GM23338 (cell line): ENCODE measurements around the gene AAR2. TPM values are rescaled to one million over a fixed set of nuclear protein-coding genes. Genes with fewer than 3 reads are reported as not detected.

Source experiments
- ATAC-seq: fragments of 200-7000 bp; cut with Tn5 transposase; 3 replicates; pipeline ENCODE4 v1.9.1; 2020
- DNase-seq: peaks from one replicate; pipeline ENCODE4 v3.0.0-alpha.2; 2015; ENCODE audit warnings: low spot score
- H2AFZ ChIP-seq: fragments of 200-600 bp; sonication (generic); 2 replicates; pipeline ENCODE4 v1.8.0; 2016; ENCODE audit warnings: antibody characterized with exemption, mild to moderate bottlenecking, moderate library complexity
- H3F3A ChIP-seq: fragments of 200-600 bp; sonication (generic); replicated peaks from 2 replicates; pipeline ENCODE4 v1.8.0; 2017; ENCODE audit warnings: antibody characterized with exemption, mixed run types, low read depth
- H3K27ac ChIP-seq: fragments of 200-600 bp; sonication (generic); 2 replicates; pipeline ENCODE4 v1.6.1; 2016; ENCODE audit warnings: low read depth
- H3K27me3 ChIP-seq: fragments of 200-600 bp; sonication (generic); 2 replicates; pipeline ENCODE4 v1.8.0; 2016; ENCODE audit warnings: mild to moderate bottlenecking, mixed run types, moderate library complexity; ENCODE audit not compliant: insufficient read depth
- H3K36me3 ChIP-seq: fragments of 200-600 bp; sonication (generic); 2 replicates; pipeline ENCODE4 v1.8.0; 2016; ENCODE audit warnings: mild to moderate bottlenecking; ENCODE audit not compliant: insufficient read depth
- H3K4me1 ChIP-seq: fragments of 200-600 bp; sonication (generic); 2 replicates; pipeline ENCODE4 v1.8.0; 2016; ENCODE audit warnings: mild to moderate bottlenecking, moderate library complexity; ENCODE audit not compliant: insufficient read depth
- H3K4me2 ChIP-seq: fragments of 200-600 bp; sonication (generic); 2 replicates; pipeline ENCODE4 v1.7.1; 2017; ENCODE audit warnings: mixed run types
- H3K4me3 ChIP-seq: fragments of 200-600 bp; sonication (generic); 2 replicates; pipeline ENCODE4 v1.6.1; 2016; ENCODE audit warnings: mixed run types
- H3K79me2 ChIP-seq: fragments of 200-600 bp; sonication (generic); replicated peaks from 2 replicates; pipeline ENCODE4 v1.8.0; 2017; ENCODE audit warnings: mild to moderate bottlenecking; ENCODE audit not compliant: insufficient read depth
- H3K9me2 ChIP-seq: fragments of 200-600 bp; sonication (generic); 2 replicates; pipeline ENCODE4 v1.8.0; 2017; ENCODE audit not compliant: insufficient read depth
- H4K20me1 ChIP-seq: fragments of 200-600 bp; sonication (generic); replicated peaks from 2 replicates; pipeline ENCODE4 v1.8.0; 2017; ENCODE audit warnings: mild to moderate bottlenecking; ENCODE audit not compliant: insufficient read depth
- H3K27ac Mint-ChIP-seq: 2 replicates; pipeline ENCODE4 v1.8.0; 2020; ENCODE audit warnings: inconsistent platforms, mild to moderate bottlenecking, moderate library complexity, mixed read lengths
- H3K27me3 Mint-ChIP-seq: 3 replicates; pipeline ENCODE4 v1.8.0; 2022; ENCODE audit warnings: low read depth, mild to moderate bottlenecking, moderate library complexity, mixed read lengths, inconsistent platforms; ENCODE audit not compliant: insufficient read depth, poor library complexity
- H3K36me3 Mint-ChIP-seq: 3 replicates; pipeline ENCODE4 v1.8.0; 2021; ENCODE audit warnings: low read depth, mild to moderate bottlenecking, inconsistent platforms, moderate library complexity, mixed read lengths
- H3K4me1 Mint-ChIP-seq: 3 replicates; pipeline ENCODE4 v1.8.0; 2020; ENCODE audit warnings: mild to moderate bottlenecking, inconsistent platforms, mixed read lengths
- H3K4me3 Mint-ChIP-seq: 3 replicates; pipeline ENCODE4 v1.8.0; 2021; ENCODE audit warnings: moderate library complexity, mild to moderate bottlenecking, inconsistent platforms, mixed read lengths
- H3K9me3 Mint-ChIP-seq: 3 replicates; pipeline ENCODE4 v1.8.0; 2020; ENCODE audit warnings: moderate library complexity, mild to moderate bottlenecking, inconsistent platforms, mixed read lengths
- CREB1 ChIP-seq: fragments of 250-450 bp; sonication (Bioruptor Pico); IDR thresholded peaks from 2 replicates; pipeline ENCODE4 v1.5.0; 2020; ENCODE audit warnings: low read depth, mild to moderate bottlenecking, moderate library complexity
- ETS1 ChIP-seq: IDR thresholded peaks from 2 replicates; pipeline ENCODE4 v1.6.1; 2016; ENCODE audit warnings: antibody characterized with exemption
- EZH2 ChIP-seq: fragments of 200-600 bp; sonication (generic); IDR thresholded peaks from one replicate; pipeline ENCODE4 v1.8.0; 2017; ENCODE audit warnings: antibody characterized with exemption, mild to moderate bottlenecking, low read depth; ENCODE audit not compliant: unreplicated experiment
- EZH2phosphoT487 ChIP-seq: fragments of 200-600 bp; sonication (generic); IDR thresholded peaks from one replicate; pipeline ENCODE4 v1.8.1; 2018; ENCODE audit warnings: antibody characterized with exemption; ENCODE audit not compliant: unreplicated experiment
- JUNB ChIP-seq: IDR thresholded peaks from one replicate; pipeline ENCODE4 v1.6.1; 2016; ENCODE audit warnings: antibody characterized with exemption; ENCODE audit not compliant: unreplicated experiment
- NANOG ChIP-seq: IDR thresholded peaks from 2 replicates; pipeline ENCODE4 v1.6.1; 2016; ENCODE audit warnings: antibody characterized with exemption, borderline replicate concordance
- POLR2AphosphoS5 ChIP-seq: IDR thresholded peaks from 2 replicates; pipeline ENCODE4 v1.6.1; 2016; ENCODE audit warnings: antibody characterized with exemption, low read depth
- REST ChIP-seq: IDR thresholded peaks from one replicate; pipeline ENCODE4 v1.6.1; 2018; ENCODE audit warnings: antibody characterized with exemption; ENCODE audit not compliant: unreplicated experiment
- STAT1 ChIP-seq: IDR thresholded peaks from one replicate; pipeline ENCODE4 v1.6.1; 2016; ENCODE audit warnings: antibody characterized with exemption; ENCODE audit not compliant: unreplicated experiment
- ZNF114 ChIP-seq: fragments of 250-450 bp; sonication (Bioruptor Pico); IDR thresholded peaks from 2 replicates; pipeline ENCODE4 v1.5.0; 2020; ENCODE audit warnings: mild to moderate bottlenecking, moderate library complexity
- ZNF331 ChIP-seq: fragments of 250-450 bp; sonication (Bioruptor Pico); IDR thresholded peaks from 2 replicates; pipeline ENCODE4 v1.5.0; 2020; ENCODE audit warnings: low read depth, mild to moderate bottlenecking, moderate library complexity
- polyA plus RNA-seq: library from polyadenylated mRNA; unstranded; fragments of >200 nt; fragmentation: Nextera tagmentation; extraction: Ambion mirVana; gene quantifications from 2 replicates; pipeline ENCODE4 v1.2.1, GENCODE V29; 2016
- total RNA-seq: library from RNA; depleted of rRNA; stranded (reverse); fragments of >200 nt; shearing (Covaris generic); gene quantifications from 2 replicates; pipeline ENCODE4 v1.2.3, GENCODE V29; 2014
- TF ChIP-seq, protein P1 (sequence below), 2 experiments: fragments of 200-600 bp in 1 of 2; sonication (generic) in 1 of 2; conservative IDR thresholded peaks; 2 replicates each; pipeline versions ENCODE4 v1.5.1 to v1.6.1; 2016 to 2017; ENCODE audit warnings: antibody characterized with exemption in 2 of 2, low read depth in 2 of 2, mild to moderate bottlenecking in 2 of 2, moderate library complexity in 1 of 2

The AAR2 gene
- total and polyA plus RNA-seq, 2 experiments from 2014 or later, result 15.8 to 32.6 TPM

- TF ChIP-seq, protein P1, sequence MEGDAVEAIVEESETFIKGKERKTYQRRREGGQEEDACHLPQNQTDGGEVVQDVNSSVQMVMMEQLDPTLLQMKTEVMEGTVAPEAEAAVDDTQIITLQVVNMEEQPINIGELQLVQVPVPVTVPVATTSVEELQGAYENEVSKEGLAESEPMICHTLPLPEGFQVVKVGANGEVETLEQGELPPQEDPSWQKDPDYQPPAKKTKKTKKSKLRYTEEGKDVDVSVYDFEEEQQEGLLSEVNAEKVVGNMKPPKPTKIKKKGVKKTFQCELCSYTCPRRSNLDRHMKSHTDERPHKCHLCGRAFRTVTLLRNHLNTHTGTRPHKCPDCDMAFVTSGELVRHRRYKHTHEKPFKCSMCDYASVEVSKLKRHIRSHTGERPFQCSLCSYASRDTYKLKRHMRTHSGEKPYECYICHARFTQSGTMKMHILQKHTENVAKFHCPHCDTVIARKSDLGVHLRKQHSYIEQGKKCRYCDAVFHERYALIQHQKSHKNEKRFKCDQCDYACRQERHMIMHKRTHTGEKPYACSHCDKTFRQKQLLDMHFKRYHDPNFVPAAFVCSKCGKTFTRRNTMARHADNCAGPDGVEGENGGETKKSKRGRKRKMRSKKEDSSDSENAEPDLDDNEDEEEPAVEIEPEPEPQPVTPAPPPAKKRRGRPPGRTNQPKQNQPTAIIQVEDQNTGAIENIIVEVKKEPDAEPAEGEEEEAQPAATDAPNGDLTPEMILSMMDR (conservative IDR thresholded peaks at IDR 0.05; ENCODE audit: low read depth in 2 of 2), result no peak
- TF ChIP-seq CREB1 (CRISPR knock-in tag), result no peak
Observed at GRCh38 chr20:36206068-36206467, 30.2 kb upstream of the AAR2 start (continued).

DNA sequence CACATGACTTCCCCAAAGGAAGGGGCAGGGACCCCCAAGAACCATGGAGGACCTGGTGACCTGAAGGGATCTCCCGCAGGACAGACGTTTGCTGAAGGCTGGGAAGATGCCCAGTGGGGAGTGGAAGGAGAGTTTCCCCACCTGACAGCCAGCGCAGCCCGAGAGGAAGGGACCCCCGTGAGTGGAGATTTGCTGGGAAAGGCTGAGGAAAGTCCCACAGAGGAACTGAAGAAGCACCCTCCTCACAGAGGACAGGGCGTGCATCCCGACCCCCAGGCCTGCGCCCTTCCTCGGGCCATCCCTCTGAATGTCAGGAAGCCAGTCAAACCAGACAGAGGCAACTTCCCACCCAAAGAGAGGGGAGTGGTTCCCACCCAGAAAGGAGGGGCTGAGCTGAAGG lies 29.6 kb upstream of the AAR2 start:
- Histone ChIP-seq H3F3A (no peaks in the 10 kb centered on the region), H3K79me2 (no peaks in the 10 kb centered on the region), H3K9me2 (no peaks in the 10 kb centered on the region), H4K20me1 (no peaks in the 10 kb centered on the region), H3K27me3 (no peaks in the 10 kb centered on the region), H3K27ac (no peak overlapping the region), H3K4me1 (no peaks in the 10 kb centered on the region), H3K4me3 (no peak overlapping the region), H2AFZ (no peak overlapping the region), H3K36me3 (no peaks in the 10 kb centered on the region), H3K4me2 (no peak overlapping the region)
- no peak for ATAC-seq
- H3K9me3 Mint-ChIP-seq, result no peaks in the 10 kb centered on the region; the same call in 2 of the 3 replicates
- DNase-seq, result no peak
- H3K4me1 Mint-ChIP-seq, result peaks cover 4% of the 10 kb centered on the region
- H3K27me3 Mint-ChIP-seq, result peaks cover 13% of the 10 kb centered on the region
- peaks cover 5% of the 10 kb centered on the region; the same call in 1 of the 3 replicates for H3K36me3 Mint-ChIP-seq
- no peak for TF ChIP-seq ZNF114 (CRISPR knock-in tag)
- TF ChIP-seq ETS1, result no peak
- TF ChIP-seq REST, result no peak
- H3K27ac Mint-ChIP-seq, result no peak overlapping the region
- H3K4me3 Mint-ChIP-seq, result no peak overlapping the region

GRCh38 chr20:36207602-36208001 lies 28.7 kb upstream of the AAR2 start:
- no peaks in the 10 kb centered on the region for H3K36me3 ChIP-seq
- no peak overlapping the region for H3K4me3 Mint-ChIP-seq
- no peak for TF ChIP-seq EZH2phosphoT487
- TF ChIP-seq CREB1 (CRISPR knock-in tag), result no peak
- TF ChIP-seq EZH2, result no peak
- no peak for TF ChIP-seq POLR2AphosphoS5
- TF ChIP-seq ZNF331 (CRISPR knock-in tag), result no peak
- TF ChIP-seq, protein P1 (conservative IDR thresholded peaks at IDR 0.05; ENCODE audit: low read depth in 2 of 2), result no peak
- TF ChIP-seq STAT1, result no peak
- TF ChIP-seq JUNB, result no peak
- TF ChIP-seq NANOG, result no peak
- no peak for TF ChIP-seq ETS1

More at GRCh38 chr20:36207602-36208001, 28.7 kb upstream of the AAR2 start:
- no peak overlapping the region for H3K27ac Mint-ChIP-seq
- H3K27me3 Mint-ChIP-seq, result peaks cover 13% of the 10 kb centered on the region
- H3K4me1 ChIP-seq, result no peaks in the 10 kb centered on the region
- DNase-seq (no peak), ATAC-seq (no peak)
- H3K79me2 ChIP-seq, result no peaks in the 10 kb centered on the region
- H3K27me3 ChIP-seq, result no peaks in the 10 kb centered on the region
- H3K4me3 ChIP-seq, result no peak overlapping the region
- no peaks in the 10 kb centered on the region for H3F3A ChIP-seq
- H3K36me3 Mint-ChIP-seq, result peaks cover 5% of the 10 kb centered on the region; the same call in 1 of the 3 replicates
- H3K9me2 ChIP-seq, result no peaks in the 10 kb centered on the region
- H4K20me1 ChIP-seq, result no peaks in the 10 kb centered on the region
- H3K9me3 Mint-ChIP-seq, result no peaks in the 10 kb centered on the region
- H2AFZ ChIP-seq, result no peak overlapping the region
- peaks cover 4% of the 10 kb centered on the region for H3K4me1 Mint-ChIP-seq
- no peak overlapping the region for H3K4me2 ChIP-seq
- no peak overlapping the region for H3K27ac ChIP-seq
